Breast epithelium (tissue), 3 donors: ENCODE results near the gene STAT1.

Source experiments
- CTCF ChIP-seq, 3 donors: fragments of 450-650 bp; IDR thresholded peaks; one replicate each; pipeline ENCODE4 v1.5.1; 2016 to 2017; ENCODE audit warnings: antibody characterized with exemption in 3 of 3, mild to moderate bottlenecking in 3 of 3, moderate library complexity in 3 of 3
- POLR2A ChIP-seq: fragments of 450-650 bp; IDR thresholded peaks from one replicate; pipeline ENCODE4 v1.6.1; 2016; ENCODE audit warnings: antibody characterized with exemption, mild to moderate bottlenecking, moderate library complexity
- POLR2AphosphoS5 ChIP-seq, 3 donors: sonication (generic); formaldehyde crosslinking; IDR thresholded peaks; one replicate each; pipeline ENCODE4 v1.6.1; 2017; ENCODE audit warnings: antibody characterized with exemption in 3 of 3

- no peak for TF ChIP-seq CTCF (IDR thresholded peaks at IDR 0.05)
- no peak for TF ChIP-seq POLR2A
- no peak for TF ChIP-seq POLR2AphosphoS5 (IDR thresholded peaks at IDR 0.05)
Measured at GRCh38 chr2:191001624-191002023, 12.3 kb downstream of the STAT1 start.
